Transverse colon (tissue), 4 donors: ENCODE measurements around the gene SELENBP1. TPM values are rescaled to one million over a fixed set of nuclear protein-coding genes. Genes with fewer than 3 reads are reported as not detected.

Source experiments
- DNase-seq: peaks from one replicate; pipeline ENCODE4 v3.0.0-alpha.2; 2019
- H3K27ac ChIP-seq, 4 donors: fragments of 200-600 bp; sonication (generic); 2 replicates each; pipeline ENCODE4 v1.5.1; 2016 to 2018; ENCODE audit warnings: inconsistent platforms in 4 of 4
- H3K27me3 ChIP-seq: fragments of 200-600 bp; sonication (generic); 2 replicates; pipeline ENCODE4 v1.5.1; 2017; ENCODE audit warnings: inconsistent platforms
- H3K36me3 ChIP-seq, 4 donors: fragments of 200-600 bp; sonication (generic); 2 replicates each; pipeline ENCODE4 v1.5.1; 2017 to 2019; ENCODE audit warnings: inconsistent platforms in 4 of 4
- H3K4me1 ChIP-seq, 4 donors: fragments of 200-600 bp; sonication (generic); 2 replicates each; pipeline ENCODE4 v1.5.1; 2017 to 2020; ENCODE audit warnings: inconsistent platforms in 4 of 4
- H3K4me3 ChIP-seq, 4 donors: fragments of 200-600 bp; sonication (generic); 1 replicate in 1 of 4; 2 replicates in 3 of 4; pipeline versions ENCODE4 v1.5.1 to v1.6.1; 2017 to 2019; ENCODE audit warnings: inconsistent platforms in 4 of 4
- H3K9me3 ChIP-seq, 2 donors: fragments of 200-600 bp; sonication (generic); 2 replicates each; pipeline ENCODE4 v1.5.1; 2017 to 2019; ENCODE audit warnings: inconsistent platforms in 2 of 2
- CTCF ChIP-seq, 5 experiments: fragments of 200-600 bp in 3 of 5; fragments of 450-650 bp in 2 of 5; sonication (generic) in 3 of 5; IDR thresholded peaks; 1 replicate in 2 of 5; 2 replicates in 3 of 5; pipeline ENCODE4 v1.5.1; 2016 to 2017; ENCODE audit warnings: antibody characterized with exemption in 5 of 5, inconsistent platforms in 3 of 5, mild to moderate bottlenecking in 2 of 5, moderate library complexity in 1 of 5
- EP300 ChIP-seq: sonication (generic); formaldehyde crosslinking; IDR thresholded peaks from one replicate; pipeline ENCODE4 v1.6.1; 2017; ENCODE audit warnings: antibody characterized with exemption, low read depth
- POLR2A ChIP-seq: fragments of 450-650 bp; IDR thresholded peaks from one replicate; pipeline ENCODE4 v1.6.1; 2016; ENCODE audit warnings: antibody characterized with exemption, mild to moderate bottlenecking, moderate library complexity
- POLR2AphosphoS5 ChIP-seq, 3 donors: sonication (generic); formaldehyde crosslinking; IDR thresholded peaks; one replicate each; pipeline ENCODE4 v1.6.1; 2016; ENCODE audit warnings: antibody characterized with exemption in 3 of 3
- WGBS, 2 donors: methylation state at CpG; one replicate each; pipeline ENCODE4 v1.1.5; 2018; ENCODE audit warnings: low coverage in 1 of 2; 5-methylcytosine and 5-hydroxymethylcytosine counted together
- in situ Hi-C, 4 donors: fragments of 200-750 bp; cut with MboI; loops; one replicate each; pipeline versions ENCODE4 v1.15.0 to v1.15.1; 2017; ENCODE audit warnings: low sequenced_read_pairs in 3 of 4, low pct_ligation_motif_present in 1 of 4, low pct_unique_long_range_greater_than_20kb in 1 of 4
- intact Hi-C: fragments of 100-400 bp; cut with DNase I; formaldehyde crosslinking; loops from one replicate; pipeline ENCODE4 v1.15.1; 2023; ENCODE audit warnings: low total_unique reads
- total RNA-seq, 4 donors: library from RNA; depleted of rRNA; stranded (reverse); fragments of >200 nt; gene quantifications; one replicate each; pipeline ENCODE4 v1.1.0, GENCODE V29; 2016

Gene SELENBP1
- total RNA-seq, 4 donors from 2014 or later = 1,079 to 3,856 (median 3,214) TPM

- Histone ChIP-seq H3K36me3 (peaks cover 0 to 76% (median 40%) of the 10 kb centered on the region in 4 donors), H3K4me1 (no peaks in the 10 kb centered on the region), H3K4me3 (no peak overlapping the region), H3K27ac (no peak overlapping the region), H3K9me3 (no peaks in the 10 kb centered on the region), H3K27me3 (no peaks in the 10 kb centered on the region)
- TF ChIP-seq POLR2A (no peak), POLR2AphosphoS5 (IDR thresholded peaks at IDR 0.05) (no peak), EP300 (no peak), CTCF (IDR thresholded peaks at IDR 0.05) (no peak)
- no peak for DNase-seq
- in situ Hi-C loops = no loop called here
- 77 to 89% methylated on average over 2 of the region's 2 CpGs for WGBS, 2 donors
- intact Hi-C loops = no loop called here
These were observed 39.4 kb upstream of the SELENBP1 start for GRCh38 chr1:151411884-151412283.

- TF ChIP-seq EP300 (no peak), POLR2AphosphoS5 (IDR thresholded peaks at IDR 0.05) (no peak), CTCF (IDR thresholded peaks at IDR 0.05) (no peak), POLR2A (no peak)
- Histone ChIP-seq H3K4me3 (no peak overlapping the region), H3K4me1 (no peaks in the 10 kb centered on the region), H3K36me3 (peaks cover 0 to 77% (median 40%) of the 10 kb centered on the region in 4 donors), H3K27ac (no peak overlapping the region), H3K9me3 (no peaks in the 10 kb centered on the region), H3K27me3 (no peaks in the 10 kb centered on the region)
- in situ Hi-C loops = no loop called here
- intact Hi-C loops = no loop called here
- no peak for DNase-seq
These were observed 36.4 kb upstream of the SELENBP1 start for GRCh38 chr1:151408891-151409290.

GRCh38 chr1:151407304-151407703 lies 34.8 kb upstream of the SELENBP1 start:
- peaks cover 0 to 73% (median 40%) of the 10 kb centered on the region in 4 donors for H3K36me3 ChIP-seq
- WGBS, 2 donors = 79 to 90% methylated on average over 3 of the region's 3 CpGs
- no peak for DNase-seq
- H3K4me3 ChIP-seq = no peak overlapping the region
- in situ Hi-C loops (no loop called here), intact Hi-C loops (no loop called here)
- no peaks in the 10 kb centered on the region for H3K4me1 ChIP-seq
- no peaks in the 10 kb centered on the region for H3K9me3 ChIP-seq
- TF ChIP-seq POLR2AphosphoS5 (IDR thresholded peaks at IDR 0.05) (no peak), CTCF (IDR thresholded peaks at IDR 0.05) (no peak), EP300 (no peak), POLR2A (no peak)
- no peak overlapping the region for H3K27ac ChIP-seq
- H3K27me3 ChIP-seq = no peaks in the 10 kb centered on the region

GRCh38 chr1:151406176-151406575 lies 33.7 kb upstream of the SELENBP1 start:
- H3K4me1 ChIP-seq = no peaks in the 10 kb centered on the region
- H3K27me3 ChIP-seq = no peaks in the 10 kb centered on the region
- no peak overlapping the region for H3K27ac ChIP-seq
- TF ChIP-seq POLR2AphosphoS5 (IDR thresholded peaks at IDR 0.05) = no peak
- TF ChIP-seq POLR2A = no peak
- TF ChIP-seq CTCF (IDR thresholded peaks at IDR 0.05) = no peak
- no peak for TF ChIP-seq EP300
- in situ Hi-C loops = no loop called here
- DNase-seq = no peak
- H3K4me3 ChIP-seq = no peak overlapping the region
- intact Hi-C loops = no loop called here
- H3K36me3 ChIP-seq = peaks cover 0 to 73% (median 33%) of the 10 kb centered on the region in 4 donors
- H3K9me3 ChIP-seq = no peaks in the 10 kb centered on the region
- WGBS, 2 donors = 94 to 100% methylated on average over 1 to 8 of the region's 8 CpGs
